H1 (cell line): ENCODE measurements around the gene NEO1. TPM values are rescaled to one million over a fixed set of nuclear protein-coding genes. Genes with fewer than 3 reads are reported as not detected.

Experiments used
- CTCF ChIA-PET: fragments of 300-600 bp; sonication (Branson Sonifier 250); formaldehyde crosslinking; loops from one replicate; lab custom pipeline; 2021; ENCODE audit not compliant: partially characterized antibody; lab: Charles Lee
- POLR2A ChIA-PET: fragments of 300-600 bp; sonication (Branson Sonifier 250); formaldehyde crosslinking; loops from one replicate; lab custom pipeline; 2021; ENCODE audit warnings: inconsistent platforms; ENCODE audit not compliant: partially characterized antibody; lab: Charles Lee
- DNase-seq, 2 experiments: peaks; one replicate each; pipeline versions ENCODE4 v3.0.0 to v3.0.0-alpha.2; 2010 to 2022; ENCODE audit warnings: low spot score in 2 of 2, low read depth in 1 of 2, mixed read lengths in 1 of 2
- FAIRE-seq: peaks from 2 replicates; lab custom pipeline; 2011; peaks lifted over from hg19 to GRCh38; lab: Jason Lieb, UNC
- H2AFZ ChIP-seq: 2 replicates; pipeline ENCODE4 v1.8.1; 2012; ENCODE audit warnings: low read length, inconsistent platforms
- H2AK5ac ChIP-seq: 2 replicates; pipeline ENCODE4 v1.6.1; 2013; ENCODE audit warnings: low read depth, low read length
- H2BK120ac ChIP-seq: replicated peaks from 2 replicates; pipeline ENCODE3; 2013; ENCODE audit warnings: low read depth, low read length, inconsistent platforms
- H2BK12ac ChIP-seq: 2 replicates; pipeline ENCODE4 v1.6.1; 2013; ENCODE audit warnings: low read depth, low read length
- H2BK15ac ChIP-seq: 2 replicates; pipeline ENCODE4 v1.6.1; 2013; ENCODE audit warnings: low read length
- H2BK20ac ChIP-seq: 2 replicates; pipeline ENCODE4 v1.6.1; 2013; ENCODE audit warnings: low read length
- H2BK5ac ChIP-seq: 2 replicates; pipeline ENCODE4 v1.6.1; 2013; ENCODE audit warnings: low read depth, low read length
- H3K14ac ChIP-seq: 2 replicates; pipeline ENCODE4 v1.6.1; 2013; ENCODE audit warnings: inconsistent platforms; ENCODE audit not compliant: insufficient read length
- H3K18ac ChIP-seq: 2 replicates; pipeline ENCODE4 v1.6.1; 2013; ENCODE audit warnings: low read length; ENCODE audit errors: extremely low read depth
- H3K23ac ChIP-seq: 2 replicates; pipeline ENCODE4 v1.6.1; 2013; ENCODE audit warnings: inconsistent platforms; ENCODE audit not compliant: insufficient read length
- H3K23me2 ChIP-seq: 2 replicates; pipeline ENCODE4 v1.6.1; 2013; ENCODE audit warnings: low read depth, low read length
- H3K27ac ChIP-seq: 2 replicates; pipeline ENCODE4 v1.6.1; 2011; ENCODE audit warnings: low read depth, low read length, inconsistent platforms
- H3K27me3 ChIP-seq, 4 experiments: replicated peaks in 1 of 4; 1 replicate in 1 of 4; 2 replicates in 3 of 4; pipeline versions ENCODE4 v1.6.1 to v1.8.1; 2011 to 2013; ENCODE audit warnings: low read length in 3 of 4, mild to moderate bottlenecking in 3 of 4, inconsistent platforms in 2 of 4, mixed read lengths in 2 of 4, moderate library complexity in 1 of 4; ENCODE audit not compliant: control insufficient read depth in 3 of 4, insufficient read depth in 3 of 4; ENCODE audit errors: extremely low read depth in 1 of 4
- H3K36me3 ChIP-seq, 4 experiments: 2 replicates each; pipeline versions ENCODE4 v1.6.1 to v1.8.1; 2011 to 2013; ENCODE audit warnings: mild to moderate bottlenecking in 4 of 4, low read length in 3 of 4, moderate library complexity in 2 of 4, control low read depth in 1 of 4, inconsistent platforms in 1 of 4; ENCODE audit not compliant: insufficient read depth in 4 of 4, control insufficient read depth in 2 of 4
- H3K4ac ChIP-seq: replicated peaks from 2 replicates; pipeline ENCODE3; 2013; ENCODE audit warnings: low read length, low read depth, mixed read lengths, inconsistent platforms; ENCODE audit not compliant: insufficient read length
- H3K4me1 ChIP-seq, 4 experiments: replicated peaks in 1 of 4; 1 replicate in 1 of 4; 2 replicates in 3 of 4; pipeline versions ENCODE4 v1.6.1 to v1.8.1; 2011 to 2013; ENCODE audit warnings: low read length in 3 of 4, inconsistent platforms in 2 of 4, mixed read lengths in 1 of 4; ENCODE audit not compliant: insufficient read depth in 4 of 4, control insufficient read depth in 3 of 4
- H3K4me2 ChIP-seq, 2 experiments: 2 replicates each; pipeline versions ENCODE4 v1.6.1 to v1.8.1; 2011 to 2013; ENCODE audit warnings: low read depth in 2 of 2, low read length in 2 of 2, control low read depth in 1 of 2, inconsistent platforms in 1 of 2, mild to moderate bottlenecking in 1 of 2; ENCODE audit not compliant: insufficient read depth in 1 of 2
- H3K4me3 ChIP-seq, 4 experiments: fragments of 200-600, 300-600 bp in 1 of 4; sonication (generic), shearing (Covaris generic), sonication (Bioruptor Twin) in 1 of 4; 2 replicates each; pipeline versions ENCODE4 v1.5.1 to v1.8.1; 2011 to 2016; ENCODE audit warnings: low read length in 4 of 4, low read depth in 3 of 4, control low read depth in 2 of 4, inconsistent platforms in 2 of 4, mild to moderate bottlenecking in 2 of 4, mixed read lengths in 1 of 4, moderate library complexity in 1 of 4; ENCODE audit not compliant: insufficient read depth in 2 of 4; ENCODE audit errors: extremely low read depth in 1 of 4
- H3K56ac ChIP-seq: replicated peaks from 2 replicates; pipeline ENCODE3; 2013; ENCODE audit warnings: low read depth, mild to moderate bottlenecking, mixed read lengths, low read length, inconsistent platforms; ENCODE audit not compliant: insufficient read length
- H3K79me1 ChIP-seq: 2 replicates; pipeline ENCODE4 v1.6.1; 2013; ENCODE audit warnings: low read depth, low read length, control low read depth
- H3K79me2 ChIP-seq, 2 experiments: 2 replicates each; pipeline versions ENCODE4 v1.6.1 to v1.8.1; 2012 to 2013; ENCODE audit warnings: low read length in 2 of 2, mild to moderate bottlenecking in 2 of 2, inconsistent platforms in 1 of 2; ENCODE audit not compliant: insufficient read depth in 2 of 2, control insufficient read depth in 1 of 2
- H3K9ac ChIP-seq, 4 experiments: replicated peaks in 1 of 4; 1 replicate in 1 of 4; 2 replicates in 3 of 4; pipeline versions ENCODE4 v1.6.1 to v1.8.1; 2011 to 2013; ENCODE audit warnings: low read depth in 3 of 4, low read length in 3 of 4, control low read depth in 2 of 4, mild to moderate bottlenecking in 2 of 4, moderate library complexity in 2 of 4, inconsistent platforms in 1 of 4; ENCODE audit errors: extremely low read depth in 1 of 4
- H3K9me3 ChIP-seq, 2 experiments: 2 replicates each; pipeline versions ENCODE4 v1.6.1 to v1.8.1; 2012 to 2013; ENCODE audit warnings: mild to moderate bottlenecking in 2 of 2, moderate library complexity in 2 of 2, control low read depth in 1 of 2, inconsistent platforms in 1 of 2, low read depth in 1 of 2, low read length in 1 of 2, mixed read lengths in 1 of 2; ENCODE audit not compliant: insufficient read depth in 2 of 2
- H4K20me1 ChIP-seq, 2 experiments: replicated peaks in 1 of 2; 2 replicates each; pipeline versions ENCODE3 to v1.8.1; 2011 to 2013; ENCODE audit warnings: inconsistent platforms in 2 of 2, low read length in 2 of 2, mild to moderate bottlenecking in 1 of 2; ENCODE audit not compliant: insufficient read depth in 2 of 2, control insufficient read depth in 1 of 2
- H4K5ac ChIP-seq: 2 replicates; pipeline ENCODE4 v1.6.1; 2013; ENCODE audit warnings: low read length, low read depth, mixed read lengths, inconsistent platforms; ENCODE audit not compliant: insufficient read length
- H4K8ac ChIP-seq: 2 replicates; pipeline ENCODE4 v1.8.0; 2013; ENCODE audit warnings: mild to moderate bottlenecking, moderate library complexity, low read length, inconsistent platforms; ENCODE audit not compliant: insufficient read depth; ENCODE audit errors: extremely low read depth
- H4K91ac ChIP-seq: replicated peaks from 2 replicates; pipeline ENCODE3; 2013; ENCODE audit warnings: low read length, mixed read lengths, inconsistent platforms; ENCODE audit not compliant: insufficient read length
- NRF1 ChIP-seq: IDR thresholded peaks from 2 replicates; pipeline ENCODE4 v1.6.1; 2011; ENCODE audit warnings: mild to moderate bottlenecking, low read depth, low read length, improper control_type of control experiment
- POU5F1 ChIP-seq: IDR thresholded peaks from 2 replicates; pipeline ENCODE4 v1.6.1; 2011; ENCODE audit warnings: low read depth, mild to moderate bottlenecking, low read length, moderate library complexity
- WGBS, 2 experiments: shearing (Covaris generic) in 1 of 2; methylation state at CpG; one replicate each; pipeline versions ENCODE4 v1.1.6 to v1.1.7; 2013 to 2015; ENCODE audit warnings: low lambda C conversion rate in 2 of 2, mixed read lengths in 2 of 2, inconsistent platforms in 1 of 2, low coverage in 1 of 2, missing lambda C conversion rate in 1 of 2; ENCODE audit not compliant: insufficient replicate concordance in 2 of 2, insufficient coverage in 1 of 2, insufficient read length in 1 of 2; ENCODE audit errors: extremely low coverage in 1 of 2, missing lambda C conversion rate in 1 of 2; 5-methylcytosine and 5-hydroxymethylcytosine counted together
- polyA plus RNA-seq, 7 experiments: library from polyadenylated mRNA; depleted of rRNA in 3 of 7; stranded (reverse) in 5 of 7; unstranded in 2 of 7; fragments of >200 nt in 5 of 7; fragments of 200-250 nt in 2 of 7; gene quantifications; 1 replicate in 5 of 7; 2 replicates in 1 of 7; 4 replicates in 1 of 7; pipeline versions ENCODE4 v1.2.1 to v1.2.3, GENCODE V29; 2011 to 2013; ENCODE audit warnings: missing spikeins in 2 of 7, mixed read lengths in 2 of 7
- total RNA-seq: library from RNA; stranded (reverse); fragmentation: NEBNext Ultra II Directional; extraction: Animal tissue kit (Norgen Biotek cat#: 25700); gene quantifications from 2 replicates; pipeline ENCODE4 v1.2.1, GENCODE V29; 2021

Gene NEO1
- total and polyA plus RNA-seq, 2 of the 8 experiments (the other 6 are each of a cell fraction or from before 2014, with no cell fraction given): 36.0 to 51.0 TPM

DNA sequence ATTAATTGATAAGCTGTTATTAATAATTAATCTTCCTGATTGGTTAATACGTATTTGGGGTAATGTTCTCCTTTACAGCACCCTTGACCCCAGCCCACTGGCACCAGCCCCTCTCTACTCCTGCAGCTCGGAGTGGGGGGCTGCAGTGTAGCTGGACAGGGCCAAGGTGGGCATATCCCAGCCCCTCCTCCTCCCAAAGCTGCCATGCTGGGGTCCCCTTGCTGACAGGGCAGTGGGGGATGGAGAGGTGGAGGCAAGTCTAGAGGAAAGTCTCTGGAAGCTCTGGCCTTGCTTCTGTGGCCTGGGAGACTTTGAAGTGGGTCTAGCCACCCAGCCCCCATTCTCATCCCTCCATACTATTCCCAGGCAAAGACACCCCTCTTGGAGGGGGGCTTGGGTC, 280.7 kb downstream of the NEO1 start:
- Histone ChIP-seq H3K23ac (no peak overlapping the region), H4K20me1 (peaks cover 2 to 4% of the 10 kb centered on the region in 2 experiments), H4K8ac (no peak overlapping the region), H3K4me2 (no peak overlapping the region), H2AK5ac (no peak overlapping the region), H3K27ac (no peak overlapping the region), H2BK5ac (no peak overlapping the region), H3K18ac (no peak overlapping the region), H3K4me1 (peaks cover 0 to 8% (median 3%) of the 10 kb centered on the region in 4 experiments; a peak in 2 of 7 replicates), H3K9ac (no peak overlapping the region), H3K27me3 (no peaks in the 10 kb centered on the region), H2AFZ (no peak overlapping the region), H2BK20ac (no peak overlapping the region), H4K5ac (no peak overlapping the region), H3K79me1 (peaks cover 5% of the 10 kb centered on the region), H3K79me2 (peaks cover 0 to 8% of the 10 kb centered on the region in 2 experiments; a peak in 2 of 4 replicates), H3K9me3 (no peaks in the 10 kb centered on the region), H2BK15ac (no peak overlapping the region), H2BK12ac (no peak overlapping the region), H3K56ac (no peak overlapping the region), H3K4me3 (no peak overlapping the region), H3K36me3 (peaks cover 0 to 7% (median 3%) of the 10 kb centered on the region in 4 experiments; a peak in 4 of 8 replicates), H2BK120ac (no peak overlapping the region), H3K4ac (no peak overlapping the region), H3K14ac (no peak overlapping the region), H3K23me2 (no peaks in the 10 kb centered on the region), H4K91ac (no peak overlapping the region)
- DNase-seq (no peak), FAIRE-seq (no peak)
- CTCF ChIA-PET: interaction anchor here (0.8 to 1.2 kb wide), 3 partner anchors 11 to 35 kb away, joined by 3 read pairs; no protein-coding TSS in a partner anchor
- WGBS, 2 experiments: 97% methylated on average over 2 of the region's 2 CpGs; no CpG with 5 or more reads in 1 of the 2 experiments
- POLR2A ChIA-PET: no interaction called here
- TF ChIP-seq NRF1 (no peak), POU5F1 (no peak)
